ENCODE data around the gene ZNF777.

Gene ZNF777

DNA sequence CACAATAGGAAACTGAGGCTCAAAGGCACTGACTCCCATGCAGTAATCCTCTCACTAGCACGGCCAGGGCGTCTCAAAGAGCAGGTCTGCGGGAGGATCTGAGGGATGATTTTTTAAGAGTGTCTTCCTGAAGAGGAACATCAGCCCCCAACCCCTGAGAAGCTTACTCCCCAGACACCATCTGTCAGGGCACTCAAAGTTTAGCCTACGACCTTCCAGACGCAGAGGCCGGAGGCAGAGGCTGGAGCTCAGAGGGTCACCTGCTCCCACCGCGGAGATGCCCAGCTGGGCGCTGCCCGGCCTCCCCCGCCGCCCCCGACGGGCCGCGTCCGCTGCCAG lies 1.7 kb downstream of the ZNF777 start:
- no peak for DNase-seq
- Histone ChIP-seq H3K9me3 (ENCODE audit: insufficient read depth, low read length, severe bottlenecking) (no peaks in the 10 kb centered on the region), H3K4me1 (ENCODE audit: insufficient read depth, low read length) (peaks cover 28% of the 10 kb centered on the region), H2AFZ (ENCODE audit: low read depth, low read length) (no peak overlapping the region), H3K27ac (ENCODE audit: low read length) (no peak overlapping the region), H3K79me2 (ENCODE audit: insufficient read depth, low read length) (peaks cover 42% of the 10 kb centered on the region), H3K4me3 (ENCODE audit: low read depth in 1 of 2, low read length in 2 of 2) (peak overlapping the region in 1 of 2 experiments; percentile 89; a peak in 2 of 4 replicates), H3K27me3 (ENCODE audit: insufficient read depth, low read length, poor library complexity) (peaks cover 4% of the 10 kb centered on the region), H3K9ac (ENCODE audit: low read depth, low read length) (peak overlapping the region; percentile 54), H3K4me2 (ENCODE audit: insufficient read depth, low read length) (peak overlapping the region; percentile 79), H3K36me3 (ENCODE audit: insufficient read depth, low read length) (peaks cover 22% of the 10 kb centered on the region), H4K20me1 (ENCODE audit: insufficient read depth, low read length) (peaks cover 4% of the 10 kb centered on the region; the same call in 1 of the 2 replicates)
- ATAC-seq (ENCODE audit: insufficient read depth, low read depth) = no peak
- TF ChIP-seq EZH2 (IDR thresholded peaks at IDR 0.05; ENCODE audit: borderline replicate concordance, low read depth, low read length, severe bottlenecking) = no peak
- TF ChIP-seq, protein P1, sequence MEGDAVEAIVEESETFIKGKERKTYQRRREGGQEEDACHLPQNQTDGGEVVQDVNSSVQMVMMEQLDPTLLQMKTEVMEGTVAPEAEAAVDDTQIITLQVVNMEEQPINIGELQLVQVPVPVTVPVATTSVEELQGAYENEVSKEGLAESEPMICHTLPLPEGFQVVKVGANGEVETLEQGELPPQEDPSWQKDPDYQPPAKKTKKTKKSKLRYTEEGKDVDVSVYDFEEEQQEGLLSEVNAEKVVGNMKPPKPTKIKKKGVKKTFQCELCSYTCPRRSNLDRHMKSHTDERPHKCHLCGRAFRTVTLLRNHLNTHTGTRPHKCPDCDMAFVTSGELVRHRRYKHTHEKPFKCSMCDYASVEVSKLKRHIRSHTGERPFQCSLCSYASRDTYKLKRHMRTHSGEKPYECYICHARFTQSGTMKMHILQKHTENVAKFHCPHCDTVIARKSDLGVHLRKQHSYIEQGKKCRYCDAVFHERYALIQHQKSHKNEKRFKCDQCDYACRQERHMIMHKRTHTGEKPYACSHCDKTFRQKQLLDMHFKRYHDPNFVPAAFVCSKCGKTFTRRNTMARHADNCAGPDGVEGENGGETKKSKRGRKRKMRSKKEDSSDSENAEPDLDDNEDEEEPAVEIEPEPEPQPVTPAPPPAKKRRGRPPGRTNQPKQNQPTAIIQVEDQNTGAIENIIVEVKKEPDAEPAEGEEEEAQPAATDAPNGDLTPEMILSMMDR (IDR thresholded peaks at IDR 0.05; ENCODE audit: borderline replicate concordance, extremely low read depth, low read length, poor library complexity, severe bottlenecking) = no peak

DNA sequence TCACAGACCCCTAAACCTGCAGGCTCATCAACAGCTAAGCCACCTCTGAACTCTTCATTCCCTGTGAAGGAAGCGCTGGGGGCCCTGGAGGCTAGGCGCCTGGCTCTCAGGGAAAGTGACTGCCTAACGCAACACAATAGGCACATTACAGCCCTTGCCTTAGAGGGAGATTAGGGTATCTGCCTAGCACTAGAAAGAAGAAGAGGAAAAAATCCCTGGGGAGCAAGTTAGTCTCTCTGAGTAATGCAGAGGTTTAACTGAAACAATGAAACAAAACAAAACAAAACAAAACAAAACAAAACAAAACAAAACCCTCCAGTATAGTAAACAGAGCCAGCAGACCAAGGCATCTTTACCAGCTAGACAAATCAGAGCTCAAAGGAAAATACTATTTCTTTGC lies 2.6 kb downstream of the ZNF777 start:
- Histone ChIP-seq H3K36me3 (ENCODE audit: insufficient read depth, low read length) (peaks cover 32% of the 10 kb centered on the region), H3K4me2 (ENCODE audit: insufficient read depth, low read length) (peak overlapping the region; percentile 79; the same call in 1 of the 2 replicates), H3K4me3 (ENCODE audit: low read depth in 1 of 2, low read length in 2 of 2) (no peak overlapping the region), H3K27me3 (ENCODE audit: insufficient read depth, low read length, poor library complexity) (peaks cover 4% of the 10 kb centered on the region), H3K4me1 (ENCODE audit: insufficient read depth, low read length) (peaks cover 28% of the 10 kb centered on the region), H3K27ac (ENCODE audit: low read length) (no peak overlapping the region), H3K9ac (ENCODE audit: low read depth, low read length) (no peak overlapping the region; the same call in 1 of the 2 replicates), H4K20me1 (ENCODE audit: insufficient read depth, low read length) (peaks cover 4% of the 10 kb centered on the region; the same call in 1 of the 2 replicates), H3K79me2 (ENCODE audit: insufficient read depth, low read length) (peaks cover 42% of the 10 kb centered on the region), H2AFZ (ENCODE audit: low read depth, low read length) (no peak overlapping the region), H3K9me3 (ENCODE audit: insufficient read depth, low read length, severe bottlenecking) (no peaks in the 10 kb centered on the region)
- no peak for TF ChIP-seq EZH2 (IDR thresholded peaks at IDR 0.05; ENCODE audit: borderline replicate concordance, low read depth, low read length, severe bottlenecking)
- TF ChIP-seq, protein P1 (IDR thresholded peaks at IDR 0.05; ENCODE audit: borderline replicate concordance, extremely low read depth, low read length, poor library complexity, severe bottlenecking) = no peak
- ATAC-seq (ENCODE audit: insufficient read depth, low read depth) = no peak
- DNase-seq = no peak

DNA sequence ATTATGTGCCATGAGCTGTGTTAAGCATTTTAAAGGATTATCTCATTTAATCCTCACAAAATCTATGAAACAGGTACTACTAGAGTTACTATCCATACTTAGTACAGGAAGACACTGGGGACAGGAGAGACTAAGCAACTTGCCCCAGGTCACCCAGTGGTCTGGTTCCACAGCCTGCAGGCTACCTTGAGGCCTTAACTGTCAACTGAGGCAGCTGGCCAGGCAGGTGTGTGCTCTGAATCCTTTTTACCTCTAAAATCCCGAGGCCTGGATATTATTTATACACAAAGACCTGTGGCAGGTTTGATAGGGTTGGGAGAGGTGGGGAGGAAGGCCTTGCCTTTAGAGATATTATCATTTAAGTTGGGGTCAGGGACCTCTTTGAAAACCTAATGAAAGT lies 3.1 kb downstream of the ZNF777 start:
- H3K36me3 ChIP-seq (ENCODE audit: insufficient read depth, low read length) = peaks cover 35% of the 10 kb centered on the region
- TF ChIP-seq, protein P1 (IDR thresholded peaks at IDR 0.05; ENCODE audit: borderline replicate concordance, extremely low read depth, low read length, poor library complexity, severe bottlenecking) = no peak
- no peak for TF ChIP-seq EZH2 (IDR thresholded peaks at IDR 0.05; ENCODE audit: borderline replicate concordance, low read depth, low read length, severe bottlenecking)
- no peak overlapping the region for H3K4me2 ChIP-seq (ENCODE audit: insufficient read depth, low read length)
- H3K27ac ChIP-seq (ENCODE audit: low read length) = no peak overlapping the region
- ATAC-seq (ENCODE audit: insufficient read depth, low read depth) (no peak), DNase-seq (no peak)
- peaks cover 6% of the 10 kb centered on the region for H4K20me1 ChIP-seq (ENCODE audit: insufficient read depth, low read length)
- H3K27me3 ChIP-seq (ENCODE audit: insufficient read depth, low read length, poor library complexity) = peaks cover 4% of the 10 kb centered on the region
- H3K4me1 ChIP-seq (ENCODE audit: insufficient read depth, low read length) = peaks cover 28% of the 10 kb centered on the region
- no peak overlapping the region for H3K9ac ChIP-seq (ENCODE audit: low read depth, low read length)
- H3K9me3 ChIP-seq (ENCODE audit: insufficient read depth, low read length, severe bottlenecking) = no peaks in the 10 kb centered on the region
- H2AFZ ChIP-seq (ENCODE audit: low read depth, low read length) = no peak overlapping the region
- H3K4me3 ChIP-seq (ENCODE audit: low read depth in 1 of 2, low read length in 2 of 2) = no peak overlapping the region
- peaks cover 42% of the 10 kb centered on the region for H3K79me2 ChIP-seq (ENCODE audit: insufficient read depth, low read length)
